ENCODE measurements around the gene TOMM40. TPM values are rescaled to one million over a fixed set of nuclear protein-coding genes. Genes with fewer than 3 reads are reported as not detected.
"Not testable (repeated sequence)": the region's sequence is repeated elsewhere in the genome, so short reads cannot be mapped to it uniquely, and the experiment has no call there.

TOMM40 gene
- total RNA-seq, 1 donor from 2014 or later, result 31.5 TPM

GRCh38 chr19:44897835-44898234 is 6.8 kb downstream of the TOMM40 start:
- no peak for DNase-seq (ENCODE audit: low read depth in 2 of 2)

- DNase-seq (ENCODE audit: low read depth in 2 of 2), result no peak
These were observed 9.5 kb downstream of the TOMM40 start for GRCh38 chr19:44900328-44901244.

DNA sequence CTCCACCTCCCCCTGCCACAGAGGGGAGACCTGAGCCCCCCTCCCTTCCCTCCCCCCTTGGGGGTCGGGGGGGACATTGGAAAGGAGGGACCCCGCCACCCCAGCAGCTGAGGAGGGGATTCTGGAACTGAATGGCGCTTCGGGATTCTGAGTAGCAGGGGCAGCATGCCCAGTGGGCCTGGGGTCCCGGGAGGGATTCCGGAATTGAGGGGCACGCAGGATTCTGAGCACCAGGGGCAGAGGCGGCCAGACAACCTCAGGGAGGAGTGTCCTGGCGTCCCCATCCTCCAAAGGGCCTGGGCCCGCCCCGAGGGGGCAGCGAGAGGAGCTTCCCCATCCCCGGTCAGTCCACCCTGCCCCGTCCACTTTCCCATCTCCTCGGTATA is 12.2 kb downstream of the TOMM40 start:
- no peak for DNase-seq (ENCODE audit: low read depth in 2 of 2)

DNA sequence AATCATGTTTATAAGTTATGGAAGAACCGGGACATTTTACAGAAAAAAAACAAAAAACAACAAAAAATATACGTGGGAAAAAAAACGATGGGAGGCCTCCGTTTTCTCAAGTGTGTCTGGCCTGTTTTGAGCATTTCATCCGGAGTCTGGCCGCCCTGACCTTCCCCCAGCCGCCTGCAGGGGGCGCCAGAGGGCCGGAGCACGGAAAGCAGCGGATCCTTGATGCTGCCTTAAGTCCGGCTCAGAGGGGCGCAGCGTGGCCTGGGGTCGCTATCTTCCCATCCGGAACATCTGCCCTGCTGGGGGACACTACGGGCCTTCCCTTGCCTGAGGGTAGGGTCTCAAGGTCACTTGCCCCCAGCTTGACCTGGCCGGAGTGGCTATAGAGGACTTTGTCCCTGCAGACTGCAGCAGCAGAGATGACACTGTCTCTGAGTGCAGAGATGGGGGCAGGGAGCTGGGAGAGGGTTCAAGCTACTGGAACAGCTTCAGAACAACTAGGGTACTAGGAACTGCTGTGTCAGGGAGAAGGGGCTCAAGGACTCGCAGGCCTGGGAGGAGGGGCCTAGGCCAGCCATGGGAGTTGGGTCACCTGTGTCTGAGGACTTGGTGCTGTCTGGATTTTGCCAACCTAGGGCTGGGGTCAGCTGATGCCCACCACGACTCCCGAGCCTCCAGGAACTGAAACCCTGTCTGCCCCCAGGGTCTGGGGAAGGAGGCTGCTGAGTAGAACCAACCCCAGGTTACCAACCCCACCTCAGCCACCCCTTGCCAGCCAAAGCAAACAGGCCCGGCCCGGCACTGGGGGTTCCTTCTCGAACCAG is 12.8 kb downstream of the TOMM40 start:
- DNase-seq (ENCODE audit: low read depth in 2 of 2), result peak; percentile 58 to 61

DNA sequence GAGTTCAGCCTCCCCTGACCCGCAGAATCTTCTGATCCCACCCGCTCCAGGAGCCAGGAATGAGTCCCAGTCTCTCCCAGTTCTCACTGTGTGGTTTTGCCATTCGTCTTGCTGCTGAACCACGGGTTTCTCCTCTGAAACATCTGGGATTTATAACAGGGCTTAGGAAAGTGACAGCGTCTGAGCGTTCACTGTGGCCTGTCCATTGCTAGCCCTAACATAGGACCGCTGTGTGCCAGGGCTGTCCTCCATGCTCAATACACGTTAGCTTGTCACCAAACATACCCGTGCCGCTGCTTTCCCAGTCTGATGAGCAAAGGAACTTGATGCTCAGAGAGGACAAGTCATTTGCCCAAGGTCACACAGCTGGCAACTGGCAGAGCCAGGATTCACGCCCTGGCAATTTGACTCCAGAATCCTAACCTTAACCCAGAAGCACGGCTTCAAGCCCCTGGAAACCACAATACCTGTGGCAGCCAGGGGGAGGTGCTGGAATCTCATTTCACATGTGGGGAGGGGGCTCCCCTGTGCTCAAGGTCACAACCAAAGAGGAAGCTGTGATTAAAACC is 13.5 kb downstream of the TOMM40 start:
- DNase-seq (ENCODE audit: low read depth in 2 of 2), result no peak

DNA sequence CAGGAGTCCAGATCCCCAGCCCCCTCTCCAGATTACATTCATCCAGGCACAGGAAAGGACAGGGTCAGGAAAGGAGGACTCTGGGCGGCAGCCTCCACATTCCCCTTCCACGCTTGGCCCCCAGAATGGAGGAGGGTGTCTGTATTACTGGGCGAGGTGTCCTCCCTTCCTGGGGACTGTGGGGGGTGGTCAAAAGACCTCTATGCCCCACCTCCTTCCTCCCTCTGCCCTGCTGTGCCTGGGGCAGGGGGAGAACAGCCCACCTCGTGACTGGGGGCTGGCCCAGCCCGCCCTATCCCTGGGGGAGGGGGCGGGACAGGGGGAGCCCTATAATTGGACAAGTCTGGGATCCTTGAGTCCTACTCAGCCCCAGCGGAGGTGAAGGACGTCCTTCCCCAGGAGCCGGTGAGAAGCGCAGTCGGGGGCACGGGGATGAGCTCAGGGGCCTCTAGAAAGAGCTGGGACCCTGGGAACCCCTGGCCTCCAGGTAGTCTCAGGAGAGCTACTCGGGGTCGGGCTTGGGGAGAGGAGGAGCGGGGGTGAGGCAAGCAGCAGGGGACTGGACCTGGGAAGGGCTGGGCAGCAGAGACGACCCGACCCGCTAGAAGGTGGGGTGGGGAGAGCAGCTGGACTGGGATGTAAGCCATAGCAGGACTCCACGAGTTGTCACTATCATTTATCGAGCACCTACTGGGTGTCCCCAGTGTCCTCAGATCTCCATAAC is 14.5 kb downstream of the TOMM40 start, which contains the start of gene APOE:
APOE (plus strand) TSS at position 360 of the 724 bp plus-strand sequence. CDS start 829 bp downstream, outside the sequence.
- no peak for DNase-seq (ENCODE audit: low read depth in 2 of 2)

DNA sequence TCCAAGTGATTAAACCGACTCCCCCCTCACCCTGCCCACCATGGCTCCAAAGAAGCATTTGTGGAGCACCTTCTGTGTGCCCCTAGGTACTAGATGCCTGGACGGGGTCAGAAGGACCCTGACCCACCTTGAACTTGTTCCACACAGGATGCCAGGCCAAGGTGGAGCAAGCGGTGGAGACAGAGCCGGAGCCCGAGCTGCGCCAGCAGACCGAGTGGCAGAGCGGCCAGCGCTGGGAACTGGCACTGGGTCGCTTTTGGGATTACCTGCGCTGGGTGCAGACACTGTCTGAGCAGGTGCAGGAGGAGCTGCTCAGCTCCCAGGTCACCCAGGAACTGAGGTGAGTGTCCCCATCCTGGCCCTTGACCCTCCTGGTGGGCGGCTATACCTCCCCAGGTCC is 16.6 kb downstream of the TOMM40 start:
- no peak for DNase-seq (ENCODE audit: low read depth in 2 of 2)

DNA sequence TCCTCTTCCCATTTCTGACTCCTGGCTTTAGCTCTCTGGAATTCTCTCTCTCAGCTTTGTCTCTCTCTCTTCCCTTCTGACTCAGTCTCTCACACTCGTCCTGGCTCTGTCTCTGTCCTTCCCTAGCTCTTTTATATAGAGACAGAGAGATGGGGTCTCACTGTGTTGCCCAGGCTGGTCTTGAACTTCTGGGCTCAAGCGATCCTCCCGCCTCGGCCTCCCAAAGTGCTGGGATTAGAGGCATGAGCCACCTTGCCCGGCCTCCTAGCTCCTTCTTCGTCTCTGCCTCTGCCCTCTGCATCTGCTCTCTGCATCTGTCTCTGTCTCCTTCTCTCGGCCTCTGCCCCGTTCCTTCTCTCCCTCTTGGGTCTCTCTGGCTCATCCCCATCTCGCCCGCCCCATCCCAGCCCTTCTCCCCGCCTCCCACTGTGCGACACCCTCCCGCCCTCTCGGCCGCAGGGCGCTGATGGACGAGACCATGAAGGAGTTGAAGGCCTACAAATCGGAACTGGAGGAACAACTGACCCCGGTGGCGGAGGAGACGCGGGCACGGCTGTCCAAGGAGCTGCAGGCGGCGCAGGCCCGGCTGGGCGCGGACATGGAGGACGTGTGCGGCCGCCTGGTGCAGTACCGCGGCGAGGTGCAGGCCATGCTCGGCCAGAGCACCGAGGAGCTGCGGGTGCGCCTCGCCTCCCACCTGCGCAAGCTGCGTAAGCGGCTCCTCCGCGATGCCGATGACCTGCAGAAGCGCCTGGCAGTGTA is 17.2 kb downstream of the TOMM40 start:
- DNase-seq (ENCODE audit: low read depth in 2 of 2), result no peak

DNA sequence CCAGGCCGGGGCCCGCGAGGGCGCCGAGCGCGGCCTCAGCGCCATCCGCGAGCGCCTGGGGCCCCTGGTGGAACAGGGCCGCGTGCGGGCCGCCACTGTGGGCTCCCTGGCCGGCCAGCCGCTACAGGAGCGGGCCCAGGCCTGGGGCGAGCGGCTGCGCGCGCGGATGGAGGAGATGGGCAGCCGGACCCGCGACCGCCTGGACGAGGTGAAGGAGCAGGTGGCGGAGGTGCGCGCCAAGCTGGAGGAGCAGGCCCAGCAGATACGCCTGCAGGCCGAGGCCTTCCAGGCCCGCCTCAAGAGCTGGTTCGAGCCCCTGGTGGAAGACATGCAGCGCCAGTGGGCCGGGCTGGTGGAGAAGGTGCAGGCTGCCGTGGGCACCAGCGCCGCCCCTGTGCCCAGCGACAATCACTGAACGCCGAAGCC is 17.8 kb downstream of the TOMM40 start:
- no peak for DNase-seq (ENCODE audit: low read depth in 2 of 2)

DNA sequence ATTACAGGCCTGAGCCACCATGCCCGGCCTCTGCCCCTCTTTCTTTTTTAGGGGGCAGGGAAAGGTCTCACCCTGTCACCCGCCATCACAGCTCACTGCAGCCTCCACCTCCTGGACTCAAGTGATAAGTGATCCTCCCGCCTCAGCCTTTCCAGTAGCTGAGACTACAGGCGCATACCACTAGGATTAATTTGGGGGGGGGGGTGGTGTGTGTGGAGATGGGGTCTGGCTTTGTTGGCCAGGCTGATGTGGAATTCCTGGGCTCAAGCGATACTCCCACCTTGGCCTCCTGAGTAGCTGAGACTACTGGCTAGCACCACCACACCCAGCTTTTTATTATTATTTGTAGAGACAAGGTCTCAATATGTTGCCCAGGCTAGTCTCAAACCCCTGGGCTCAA is 18.7 kb downstream of the TOMM40 start:
- no peak for DNase-seq (ENCODE audit: low read depth in 2 of 2)

GRCh38 chr19:44911896-44912295 is 20.8 kb downstream of the TOMM40 start:
- DNase-seq (ENCODE audit: low read depth in 2 of 2), result not testable (repeated sequence)

GRCh38 chr19:44912854-44913253 is 21.8 kb downstream of the TOMM40 start:
- no peak for DNase-seq (ENCODE audit: low read depth in 2 of 2)

DNA sequence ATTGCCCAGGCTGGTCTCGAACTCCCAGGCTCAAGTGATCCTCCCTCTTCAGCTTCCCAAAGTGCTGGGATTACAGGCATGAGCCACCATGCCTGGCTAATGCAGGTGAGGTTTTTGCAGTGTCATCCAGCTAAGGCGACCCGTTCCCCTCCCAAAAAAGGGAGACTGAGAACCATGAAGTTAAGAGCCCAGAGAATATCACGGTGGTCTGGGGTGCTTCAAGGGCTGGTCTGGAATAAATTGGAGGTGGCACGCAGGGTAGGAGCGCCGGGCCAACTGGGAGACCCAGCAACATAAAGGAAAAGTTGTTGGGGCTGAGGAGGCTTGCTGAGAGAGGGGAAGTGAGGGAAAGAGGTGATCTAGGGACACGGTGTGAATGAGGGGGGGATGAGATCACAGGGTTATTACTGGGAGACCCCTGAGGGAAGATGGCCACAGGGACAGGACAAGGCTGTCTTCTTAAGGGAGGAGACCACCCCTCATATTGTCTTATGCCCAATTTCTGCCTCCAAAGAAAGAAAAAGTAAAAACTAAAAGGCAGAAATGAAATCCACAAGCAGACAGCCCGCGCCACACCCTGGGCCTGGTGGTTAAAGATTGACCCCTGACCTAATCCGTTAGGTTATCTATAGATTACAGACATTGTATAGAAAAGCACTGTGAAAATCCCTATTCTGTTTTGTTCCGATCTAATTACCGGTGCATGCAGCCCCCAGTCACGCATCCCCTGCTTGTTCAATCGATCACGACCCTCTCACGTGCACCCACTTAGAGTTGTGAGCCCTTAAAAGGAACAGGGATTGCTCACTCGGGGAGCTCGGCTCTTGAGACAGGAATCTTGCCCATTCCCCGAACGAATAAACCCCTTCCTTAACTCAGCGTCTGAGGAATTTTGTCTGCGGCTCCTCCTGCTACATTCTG is 22.7 kb downstream of the TOMM40 start:
- DNase-seq (ENCODE audit: low read depth in 2 of 2), result not testable (repeated sequence)

DNA sequence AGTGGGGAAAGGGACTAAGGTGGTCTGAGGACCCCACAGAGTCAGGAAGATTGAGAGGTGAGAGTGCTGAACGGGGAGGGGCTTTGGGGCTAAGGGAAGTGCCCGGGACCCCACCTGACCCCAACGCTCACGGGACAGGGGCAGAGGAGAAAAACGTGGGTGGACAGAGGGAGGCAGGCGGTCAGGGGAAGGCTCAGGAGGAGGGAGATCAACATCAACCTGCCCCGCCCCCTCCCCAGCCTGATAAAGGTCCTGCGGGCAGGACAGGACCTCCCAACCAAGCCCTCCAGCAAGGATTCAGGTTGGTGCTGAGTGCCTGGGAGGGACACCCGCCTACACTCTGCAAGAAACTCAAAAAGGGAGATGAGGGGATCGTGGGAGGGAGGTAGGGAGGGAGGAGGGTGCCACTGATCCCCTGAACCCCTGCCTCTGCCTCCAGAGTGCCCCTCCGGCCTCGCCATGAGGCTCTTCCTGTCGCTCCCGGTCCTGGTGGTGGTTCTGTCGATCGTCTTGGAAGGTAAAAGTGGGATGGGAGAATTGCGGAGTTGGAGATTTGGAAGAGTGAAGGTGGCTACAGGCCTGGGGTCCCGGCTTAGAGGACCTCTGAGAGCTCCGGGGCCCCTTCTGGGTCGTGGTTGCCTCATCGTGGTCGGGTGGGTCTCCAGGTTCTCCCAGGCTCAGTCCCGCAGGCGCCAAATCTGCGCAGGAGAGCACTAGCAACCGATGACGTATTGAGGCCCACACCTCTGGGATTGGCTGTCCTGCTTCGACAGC is 23.6 kb downstream of the TOMM40 start, which contains the start of gene APOC1:
APOC1 (plus strand) TSS at position 176 of the 774 bp plus-strand sequence; CDS start at position 460, 284 bp downstream.
- DNase-seq (ENCODE audit: low read depth in 2 of 2), result peak; percentile 71 to 88

- no peak for DNase-seq (ENCODE audit: low read depth in 2 of 2)
These were observed 33.2 kb downstream of the TOMM40 start for GRCh38 chr19:44924243-44924725.

DNA sequence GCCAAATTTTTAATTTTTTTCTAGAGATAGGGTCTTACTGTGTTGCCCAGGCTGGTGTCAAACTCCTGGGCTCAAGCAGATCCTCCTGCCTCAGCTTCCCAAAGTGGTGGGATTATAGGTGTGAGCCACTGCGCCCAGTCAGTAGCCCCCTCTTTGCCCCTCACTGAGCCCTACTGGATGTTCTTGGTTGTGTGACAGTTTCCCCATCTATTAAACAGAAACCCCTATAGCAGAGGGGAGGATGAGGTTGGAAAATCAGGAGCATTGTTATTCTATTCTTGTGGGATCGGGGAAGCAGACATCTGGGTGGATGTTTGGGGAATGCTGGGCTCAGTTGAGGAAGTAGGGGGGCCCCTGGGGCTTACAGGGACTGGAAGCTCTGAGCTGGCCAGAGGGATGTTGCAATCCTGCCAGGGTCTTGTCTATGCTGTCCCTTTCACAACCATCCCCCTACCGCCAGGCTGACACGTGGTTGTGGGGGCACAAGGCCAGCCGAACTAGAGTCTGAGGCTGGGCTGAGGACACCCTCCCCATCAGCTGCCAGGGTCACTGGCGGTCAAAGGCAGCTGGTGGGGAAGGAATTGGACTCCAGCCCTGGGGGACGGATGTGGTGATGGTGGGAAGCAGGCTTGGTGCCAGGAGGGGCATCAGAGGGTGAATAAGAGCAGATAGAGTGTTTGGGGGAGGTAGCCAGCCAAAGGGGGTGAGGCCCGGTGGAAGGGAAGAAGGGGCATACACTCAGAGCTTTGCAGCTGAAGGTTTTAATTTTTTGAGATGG is 34.2 kb downstream of the TOMM40 start:
- peak in 1 of 2 donors; percentile 66 for DNase-seq (ENCODE audit: low read depth in 2 of 2)

Measured in lung microvascular endothelial cell (primary cell).